ENCODE results near the gene MFAP4.

The MFAP4 gene

GRCh38 chr17:19381741-19382444 lies 5.1 kb downstream of the MFAP4 start:
- no peak for DNase-seq (ENCODE audit: low read depth)
- no peak overlapping the region for H3K4me3 ChIP-seq (ENCODE audit: low read depth, low read length)
- TF ChIP-seq CTCF (IDR thresholded peaks at IDR 0.05; ENCODE audit: insufficient read depth, low read depth, low read length, missing control alignments), result no peak

GRCh38 chr17:19381361-19381740 lies 5.6 kb downstream of the MFAP4 start:
- no peak for TF ChIP-seq CTCF (IDR thresholded peaks at IDR 0.05; ENCODE audit: insufficient read depth, low read depth, low read length, missing control alignments)

DNA sequence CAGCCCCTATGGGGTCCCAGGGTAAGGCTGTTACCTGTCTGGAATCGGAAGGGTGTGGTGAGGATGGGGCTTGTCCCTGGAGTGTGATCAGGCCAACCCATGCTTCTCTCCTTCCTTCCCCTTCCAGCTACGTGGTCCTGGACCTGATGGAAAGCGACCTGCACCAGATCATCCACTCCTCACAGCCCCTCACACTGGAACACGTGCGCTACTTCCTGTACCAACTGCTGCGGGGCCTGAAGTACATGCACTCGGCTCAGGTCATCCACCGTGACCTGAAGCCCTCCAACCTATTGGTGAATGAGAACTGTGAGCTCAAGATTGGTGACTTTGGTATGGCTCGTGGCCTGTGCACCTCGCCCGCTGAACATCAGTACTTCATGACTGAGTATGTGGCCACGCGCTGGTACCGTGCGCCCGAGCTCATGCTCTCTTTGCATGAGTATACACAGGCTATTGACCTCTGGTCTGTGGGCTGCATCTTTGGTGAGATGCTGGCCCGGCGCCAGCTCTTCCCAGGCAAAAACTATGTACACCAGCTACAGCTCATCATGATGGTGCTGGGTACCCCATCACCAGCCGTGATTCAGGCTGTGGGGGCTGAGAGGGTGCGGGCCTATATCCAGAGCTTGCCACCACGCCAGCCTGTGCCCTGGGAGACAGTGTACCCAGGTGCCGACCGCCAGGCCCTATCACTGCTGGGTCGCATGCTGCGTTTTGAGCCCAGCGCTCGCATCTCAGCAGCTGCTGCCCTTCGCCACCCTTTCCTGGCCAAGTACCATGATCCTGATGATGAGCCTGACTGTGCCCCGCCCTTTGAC lies 6.3 kb downstream of the MFAP4 start:
- no peak for TF ChIP-seq CTCF (IDR thresholded peaks at IDR 0.05; ENCODE audit: insufficient read depth, low read depth, low read length, missing control alignments)
- no peak overlapping the region for H3K4me3 ChIP-seq (ENCODE audit: low read depth, low read length)
- DNase-seq (ENCODE audit: low read depth), result no peak

More at GRCh38 chr17:19381361-19381740, 5.6 kb downstream of the MFAP4 start:
- no peak overlapping the region for H3K4me3 ChIP-seq (ENCODE audit: low read depth, low read length)
- DNase-seq (ENCODE audit: low read depth), result no peak

- DNase-seq (ENCODE audit: low read depth), result no peak
- no peak for TF ChIP-seq CTCF (IDR thresholded peaks at IDR 0.05; ENCODE audit: insufficient read depth, low read depth, low read length, missing control alignments)
- H3K4me3 ChIP-seq (ENCODE audit: low read depth, low read length), result peak overlapping the region; percentile 73
These were observed 7.5 kb downstream of the MFAP4 start for GRCh38 chr17:19379361-19380065.

DNA sequence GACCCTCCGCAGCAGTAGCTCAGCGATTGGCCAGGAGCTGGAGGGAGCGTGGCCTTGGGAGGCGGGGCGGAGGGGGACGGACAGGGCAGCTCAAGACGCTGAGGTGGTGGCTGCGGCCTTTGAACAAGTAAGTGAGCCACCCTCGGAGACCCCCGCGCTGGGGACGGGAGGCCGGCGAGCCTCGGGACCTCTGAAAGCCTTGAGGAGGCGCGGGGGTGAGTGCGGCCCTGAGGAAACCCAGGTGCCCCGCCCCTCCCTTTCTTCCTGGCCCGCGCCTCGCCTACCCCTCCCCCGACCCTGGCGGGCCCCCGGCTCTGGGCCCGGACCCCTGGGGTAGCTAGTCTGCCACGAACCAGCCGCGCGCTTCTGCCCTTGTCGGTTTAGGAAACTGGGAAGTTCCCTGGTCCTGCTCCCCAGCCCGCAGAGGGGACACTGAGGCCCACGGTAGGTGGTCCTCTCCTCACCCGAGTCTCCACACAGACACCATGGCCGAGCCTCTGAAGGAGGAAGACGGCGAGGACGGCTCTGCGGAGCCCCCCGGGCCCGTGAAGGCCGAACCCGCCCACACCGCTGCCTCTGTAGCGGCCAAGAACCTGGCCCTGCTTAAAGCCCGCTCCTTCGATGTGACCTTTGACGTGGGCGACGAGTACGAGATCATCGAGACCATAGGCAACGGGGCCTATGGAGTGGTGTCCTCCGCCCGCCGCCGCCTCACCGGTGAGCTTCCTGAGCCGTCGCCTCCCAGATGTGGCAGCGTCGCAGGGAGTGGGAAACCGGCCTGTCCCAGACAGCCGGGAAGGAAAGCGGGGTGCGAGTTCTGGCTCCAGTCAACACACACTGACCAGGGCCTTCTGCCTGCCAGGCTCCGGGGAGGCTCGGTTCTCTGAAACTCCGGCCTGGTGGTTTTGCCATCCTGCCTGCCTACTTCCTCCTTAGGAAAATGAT lies 8.3 kb downstream of the MFAP4 start, which contains the start of gene MAPK7:
Gene MAPK7 (plus strand): TSS at position 83 of the 945 bp plus-strand sequence. CDS start 403 bp downstream, at position 486.
- TF ChIP-seq CTCF (IDR thresholded peaks at IDR 0.05; ENCODE audit: insufficient read depth, low read depth, low read length, missing control alignments), result no peak
- peak within 1 kb of the TSS; percentile 73 for H3K4me3 ChIP-seq (ENCODE audit: low read depth, low read length)
- no peak for DNase-seq (ENCODE audit: low read depth)

All from GM12865 (cell line).